ENCODE data around the gene MAJIN.

DNA sequence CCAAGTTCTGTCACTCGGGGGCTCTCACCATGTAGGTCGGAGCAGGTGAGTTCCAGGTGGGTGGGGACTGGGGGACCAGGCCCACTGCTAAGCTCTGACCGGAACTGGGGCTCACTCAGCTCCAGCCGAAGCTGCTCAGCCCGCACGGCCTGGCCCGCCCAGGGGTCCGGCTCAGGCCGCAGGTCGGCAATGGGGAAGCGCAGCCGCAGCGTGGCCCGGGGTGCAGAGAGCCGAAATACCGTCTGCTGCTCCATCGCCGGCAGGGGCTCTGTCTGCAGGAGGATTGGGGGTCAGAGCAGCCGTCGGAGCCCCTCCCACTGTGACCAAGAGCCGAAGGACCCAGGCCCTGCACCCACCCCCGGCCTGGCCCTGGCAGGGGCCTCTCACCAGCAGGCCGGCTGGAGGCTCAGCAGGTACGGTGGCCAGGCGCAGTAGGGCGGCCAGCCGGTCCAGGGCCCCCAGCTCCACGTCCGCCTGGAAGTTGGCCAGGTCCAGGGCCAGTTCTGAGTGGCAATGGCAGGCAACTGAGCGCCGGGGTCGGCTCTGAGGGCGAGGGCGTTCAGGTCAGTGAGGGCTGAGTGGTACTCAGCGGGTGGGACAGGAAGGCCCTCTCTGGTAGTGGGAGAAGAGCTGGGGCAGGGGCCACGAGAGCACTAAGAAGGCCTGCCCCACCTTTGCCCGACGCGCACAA is 62.1 kb downstream of the MAJIN start:
- no peak for TF ChIP-seq ZNF521 (tag by site-specific recombination; IDR thresholded peaks at IDR 0.05)
- no peak for TF ChIP-seq KLF9 (tag by site-specific recombination; IDR thresholded peaks at IDR 0.05; ENCODE audit: low read depth)
- TF ChIP-seq KLF10 (tag by site-specific recombination; IDR thresholded peaks at IDR 0.05) = no peak
- TF ChIP-seq SETDB1 (IDR thresholded peaks at IDR 0.05; ENCODE audit: insufficient read length, low read length) = no peak
- TF ChIP-seq, protein P1, sequence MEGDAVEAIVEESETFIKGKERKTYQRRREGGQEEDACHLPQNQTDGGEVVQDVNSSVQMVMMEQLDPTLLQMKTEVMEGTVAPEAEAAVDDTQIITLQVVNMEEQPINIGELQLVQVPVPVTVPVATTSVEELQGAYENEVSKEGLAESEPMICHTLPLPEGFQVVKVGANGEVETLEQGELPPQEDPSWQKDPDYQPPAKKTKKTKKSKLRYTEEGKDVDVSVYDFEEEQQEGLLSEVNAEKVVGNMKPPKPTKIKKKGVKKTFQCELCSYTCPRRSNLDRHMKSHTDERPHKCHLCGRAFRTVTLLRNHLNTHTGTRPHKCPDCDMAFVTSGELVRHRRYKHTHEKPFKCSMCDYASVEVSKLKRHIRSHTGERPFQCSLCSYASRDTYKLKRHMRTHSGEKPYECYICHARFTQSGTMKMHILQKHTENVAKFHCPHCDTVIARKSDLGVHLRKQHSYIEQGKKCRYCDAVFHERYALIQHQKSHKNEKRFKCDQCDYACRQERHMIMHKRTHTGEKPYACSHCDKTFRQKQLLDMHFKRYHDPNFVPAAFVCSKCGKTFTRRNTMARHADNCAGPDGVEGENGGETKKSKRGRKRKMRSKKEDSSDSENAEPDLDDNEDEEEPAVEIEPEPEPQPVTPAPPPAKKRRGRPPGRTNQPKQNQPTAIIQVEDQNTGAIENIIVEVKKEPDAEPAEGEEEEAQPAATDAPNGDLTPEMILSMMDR (tag by site-specific recombination; IDR thresholded peaks at IDR 0.05) = no peak
- TF ChIP-seq ZNF776 (tag by site-specific recombination; IDR thresholded peaks at IDR 0.05; ENCODE audit: borderline replicate concordance) = no peak

All from HEK293 (cell line).